ENCODE results near the gene TUSC2.
"Not testable (repeated sequence)": the region's sequence is repeated elsewhere in the genome, so short reads cannot be mapped to it uniquely, and the experiment has no call there.

Gene TUSC2

GRCh38 chr3:50321336-50322114 is 6.5 kb downstream of the TUSC2 start:
- Mint-ChIP-seq H3K4me3 (peak overlapping the region; percentile 86), H3K9me3 (no peaks in the 10 kb centered on the region), H3K36me3 (no peaks in the 10 kb centered on the region), H3K27ac (peak overlapping the region; percentile 91), H3K27me3 (no peaks in the 10 kb centered on the region), H3K4me1 (peaks cover 37% of the 10 kb centered on the region)
- ATAC-seq (ENCODE audit: low read depth) (peak; percentile 77), DNase-seq (ENCODE audit: low spot score in 2 of 2) (peak; percentile 78 to 81)

GRCh38 chr3:50320853-50321335 is 7.1 kb downstream of the TUSC2 start:
- ATAC-seq (ENCODE audit: low read depth) (peak; percentile 56), DNase-seq (ENCODE audit: low spot score in 2 of 2) (no peak)
- Mint-ChIP-seq H3K27ac (peak overlapping the region; percentile 91), H3K36me3 (no peaks in the 10 kb centered on the region), H3K4me1 (peaks cover 38% of the 10 kb centered on the region), H3K4me3 (peak overlapping the region; percentile 91), H3K27me3 (no peaks in the 10 kb centered on the region), H3K9me3 (no peaks in the 10 kb centered on the region)

GRCh38 chr3:50319894-50320625 is 8.0 kb downstream of the TUSC2 start:
- no peaks in the 10 kb centered on the region for H3K9me3 Mint-ChIP-seq
- H3K4me3 Mint-ChIP-seq: peak overlapping the region; percentile 91
- H3K4me1 Mint-ChIP-seq: peaks cover 42% of the 10 kb centered on the region
- no peaks in the 10 kb centered on the region for H3K36me3 Mint-ChIP-seq
- DNase-seq (ENCODE audit: low spot score in 2 of 2): no peak
- no peaks in the 10 kb centered on the region for H3K27me3 Mint-ChIP-seq
- no peak for ATAC-seq (ENCODE audit: low read depth)
- peak overlapping the region; percentile 72 for H3K27ac Mint-ChIP-seq

GRCh38 chr3:50319181-50319893 is 8.7 kb downstream of the TUSC2 start:
- no peak for DNase-seq (ENCODE audit: low spot score in 2 of 2)
- peaks cover 39% of the 10 kb centered on the region for H3K4me1 Mint-ChIP-seq
- H3K9me3 Mint-ChIP-seq: no peaks in the 10 kb centered on the region
- no peak overlapping the region for H3K27ac Mint-ChIP-seq
- no peaks in the 10 kb centered on the region for H3K27me3 Mint-ChIP-seq
- no peak for ATAC-seq (ENCODE audit: low read depth)
- H3K4me3 Mint-ChIP-seq: peak overlapping the region; percentile 32
- H3K36me3 Mint-ChIP-seq: no peaks in the 10 kb centered on the region

GRCh38 chr3:50318615-50319014 is 9.4 kb downstream of the TUSC2 start:
- peak overlapping the region; percentile 29 for H3K4me3 Mint-ChIP-seq
- no peaks in the 10 kb centered on the region for H3K27me3 Mint-ChIP-seq
- no peaks in the 10 kb centered on the region for H3K36me3 Mint-ChIP-seq
- peaks cover 39% of the 10 kb centered on the region for H3K4me1 Mint-ChIP-seq
- no peak overlapping the region for H3K27ac Mint-ChIP-seq
- no peaks in the 10 kb centered on the region for H3K9me3 Mint-ChIP-seq
- no peak for DNase-seq (ENCODE audit: low spot score in 2 of 2)
- ATAC-seq (ENCODE audit: low read depth): no peak

- no peak for ATAC-seq (ENCODE audit: low read depth)
- H3K9me3 Mint-ChIP-seq: no peaks in the 10 kb centered on the region
- DNase-seq (ENCODE audit: low spot score in 2 of 2): no peak
- H3K4me3 Mint-ChIP-seq: no peak overlapping the region
- peaks cover 38% of the 10 kb centered on the region for H3K4me1 Mint-ChIP-seq
- H3K27ac Mint-ChIP-seq: no peak overlapping the region
- H3K27me3 Mint-ChIP-seq: no peaks in the 10 kb centered on the region
- H3K36me3 Mint-ChIP-seq: no peaks in the 10 kb centered on the region
These were observed 9.9 kb downstream of the TUSC2 start for GRCh38 chr3:50318163-50318562.

- ATAC-seq (ENCODE audit: low read depth): no peak
- H3K27ac Mint-ChIP-seq: no peak overlapping the region
- H3K4me1 Mint-ChIP-seq: peaks cover 36% of the 10 kb centered on the region
- no peak overlapping the region for H3K4me3 Mint-ChIP-seq
- no peaks in the 10 kb centered on the region for H3K27me3 Mint-ChIP-seq
- H3K36me3 Mint-ChIP-seq: no peaks in the 10 kb centered on the region
- no peaks in the 10 kb centered on the region for H3K9me3 Mint-ChIP-seq
- no peak for DNase-seq (ENCODE audit: low spot score in 2 of 2)
These were observed 10.7 kb downstream of the TUSC2 start for GRCh38 chr3:50317300-50317699.

- Mint-ChIP-seq H3K4me3 (peak overlapping the region; percentile 79), H3K27ac (peak overlapping the region; percentile 80), H3K36me3 (no peaks in the 10 kb centered on the region), H3K27me3 (no peaks in the 10 kb centered on the region), H3K4me1 (peaks cover 36% of the 10 kb centered on the region), H3K9me3 (no peaks in the 10 kb centered on the region)
- ATAC-seq (ENCODE audit: low read depth) (peak; percentile 57), DNase-seq (ENCODE audit: low spot score in 2 of 2) (peak in 1 of 2 donors; percentile 44)
These were observed 11.3 kb downstream of the TUSC2 start for GRCh38 chr3:50316657-50317242.

GRCh38 chr3:50314816-50315215 is 13.2 kb downstream of the TUSC2 start:
- no peak overlapping the region for H3K27ac Mint-ChIP-seq
- no peak overlapping the region for H3K4me3 Mint-ChIP-seq
- H3K36me3 Mint-ChIP-seq: no peaks in the 10 kb centered on the region
- no peaks in the 10 kb centered on the region for H3K27me3 Mint-ChIP-seq
- DNase-seq (ENCODE audit: low spot score in 2 of 2) (no peak), ATAC-seq (ENCODE audit: low read depth) (no peak)
- peaks cover 27% of the 10 kb centered on the region for H3K4me1 Mint-ChIP-seq
- H3K9me3 Mint-ChIP-seq: no peaks in the 10 kb centered on the region

GRCh38 chr3:50314342-50314741 is 13.7 kb downstream of the TUSC2 start:
- no peak for ATAC-seq (ENCODE audit: low read depth)
- no peaks in the 10 kb centered on the region for H3K27me3 Mint-ChIP-seq

GRCh38 chr3:50312041-50312440 is 16.0 kb downstream of the TUSC2 start:
- not testable (repeated sequence) for H3K27me3 Mint-ChIP-seq; H3K9me3 Mint-ChIP-seq; H3K36me3 Mint-ChIP-seq; ATAC-seq (ENCODE audit: low read depth); DNase-seq (ENCODE audit: low spot score in 2 of 2); H3K27ac Mint-ChIP-seq; H3K4me3 Mint-ChIP-seq
- peaks cover 12% of the 10 kb centered on the region for H3K4me1 Mint-ChIP-seq

More at GRCh38 chr3:50314342-50314741, 13.7 kb downstream of the TUSC2 start:
- Mint-ChIP-seq H3K27ac (no peak overlapping the region), H3K9me3 (no peaks in the 10 kb centered on the region), H3K36me3 (no peaks in the 10 kb centered on the region), H3K4me1 (peaks cover 25% of the 10 kb centered on the region), H3K4me3 (no peak overlapping the region)
- DNase-seq (ENCODE audit: low spot score in 2 of 2): no peak

- Mint-ChIP-seq H3K36me3 (no peaks in the 10 kb centered on the region), H3K27me3 (no peaks in the 10 kb centered on the region), H3K4me3 (no peak overlapping the region), H3K9me3 (no peaks in the 10 kb centered on the region), H3K4me1 (peaks cover 10% of the 10 kb centered on the region), H3K27ac (no peak overlapping the region)
- DNase-seq (ENCODE audit: low spot score in 2 of 2) (no peak), ATAC-seq (ENCODE audit: low read depth) (no peak)
These were observed 23.4 kb downstream of the TUSC2 start for GRCh38 chr3:50304601-50305000.

GRCh38 chr3:50303013-50303815 is 24.8 kb downstream of the TUSC2 start, which contains the start of gene HYAL1:
Gene HYAL1 (minus strand): TSS chr3:50303574. CDS start chr3:50302956, 618 bp downstream.
- DNase-seq (ENCODE audit: low spot score in 2 of 2) (no peak), ATAC-seq (ENCODE audit: low read depth) (no peak)
- Mint-ChIP-seq H3K4me3 (no peak within 1 kb of the TSS), H3K27ac (no peak within 1 kb of the TSS), H3K4me1 (peaks cover 11% of the 10 kb centered on the region), H3K36me3 (no peaks in the 10 kb centered on the region), H3K9me3 (no peaks in the 10 kb centered on the region), H3K27me3 (no peaks in the 10 kb centered on the region)
